Measurements from ENCODE around the gene MFSD12. TPM values are rescaled to one million over a fixed set of nuclear protein-coding genes. Genes with fewer than 3 reads are reported as not detected.

MFSD12 gene
- total RNA-seq, 1 donor from 2014 or later: 85.5 TPM

DNA sequence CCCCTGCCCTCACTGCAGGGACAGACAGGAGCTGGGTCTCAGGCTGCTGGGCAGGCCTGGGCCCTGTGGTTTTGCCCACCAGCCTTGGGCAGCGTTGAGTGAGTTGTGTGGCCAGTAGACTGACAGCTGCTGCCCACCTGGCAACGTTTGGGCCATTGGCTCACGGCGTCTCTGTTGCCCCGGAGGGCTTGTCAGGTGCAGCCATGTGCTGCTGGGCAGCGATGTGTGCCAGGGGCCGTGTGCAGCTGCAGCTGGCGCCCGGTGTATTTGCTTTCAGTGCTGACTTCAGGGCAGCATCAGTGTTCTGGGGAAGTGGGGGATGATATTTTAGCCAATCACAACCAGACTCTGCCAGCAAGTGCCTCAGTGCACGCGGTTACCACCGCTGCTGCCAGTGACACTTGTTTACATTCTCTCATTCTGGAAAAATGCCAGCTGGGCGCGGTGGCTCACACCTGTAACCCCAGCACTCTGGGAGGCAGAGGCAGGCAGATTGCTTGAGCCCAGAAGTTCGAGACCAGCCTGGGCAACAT, 40.6 kb downstream of the MFSD12 start:
- DNase-seq (ENCODE audit: extremely low spot score, unreplicated experiment): no peak
- no peaks in the 10 kb centered on the region for H3K9me3 Mint-ChIP-seq (ENCODE audit: unreplicated experiment)
- H3K27me3 Mint-ChIP-seq (ENCODE audit: unreplicated experiment): no peaks in the 10 kb centered on the region
- TF ChIP-seq CTCF (IDR thresholded peaks at IDR 0.05): no peak
- H3K4me1 Mint-ChIP-seq (ENCODE audit: unreplicated experiment): peaks cover 28% of the 10 kb centered on the region
- H3K27ac Mint-ChIP-seq (ENCODE audit: unreplicated experiment): no peak overlapping the region
- no peak overlapping the region for H3K4me3 Mint-ChIP-seq (ENCODE audit: unreplicated experiment)
- H3K36me3 Mint-ChIP-seq (ENCODE audit: unreplicated experiment): peaks cover 2% of the 10 kb centered on the region

DNA sequence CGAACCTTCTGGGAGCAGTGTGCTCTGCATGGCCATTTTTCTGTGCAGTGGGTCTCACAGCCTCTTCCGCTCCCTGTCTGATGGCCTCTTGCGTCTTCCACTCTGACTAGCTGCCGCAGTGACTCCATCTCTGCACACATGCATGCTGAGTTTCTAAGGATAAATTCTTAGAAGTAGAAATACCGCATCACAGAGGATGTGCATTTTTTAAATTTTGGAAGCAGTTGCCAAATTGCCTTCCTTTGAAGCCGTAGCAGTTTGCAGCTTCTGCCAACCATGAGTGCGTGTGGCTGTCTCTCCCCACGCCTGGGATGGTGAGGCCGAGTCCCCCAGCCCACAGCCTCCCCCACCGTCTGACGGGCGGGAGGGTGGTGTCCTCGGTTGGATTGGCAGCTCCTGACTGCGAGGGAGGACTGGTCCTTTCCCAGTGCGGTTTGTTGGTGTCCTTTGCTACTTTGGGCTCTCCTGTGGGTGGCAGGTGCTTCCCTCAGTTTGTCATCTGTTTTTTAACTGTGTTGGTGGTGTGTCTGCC, 41.4 kb downstream of the MFSD12 start:
- no peaks in the 10 kb centered on the region for H3K27me3 Mint-ChIP-seq (ENCODE audit: unreplicated experiment)
- peaks cover 31% of the 10 kb centered on the region for H3K4me1 Mint-ChIP-seq (ENCODE audit: unreplicated experiment)
- H3K27ac Mint-ChIP-seq (ENCODE audit: unreplicated experiment): peak overlapping the region; percentile 41
- TF ChIP-seq CTCF (IDR thresholded peaks at IDR 0.05): no peak
- peaks cover 2% of the 10 kb centered on the region for H3K36me3 Mint-ChIP-seq (ENCODE audit: unreplicated experiment)
- H3K4me3 Mint-ChIP-seq (ENCODE audit: unreplicated experiment): no peak overlapping the region
- H3K9me3 Mint-ChIP-seq (ENCODE audit: unreplicated experiment): no peaks in the 10 kb centered on the region
- DNase-seq (ENCODE audit: extremely low spot score, unreplicated experiment): no peak

DNA sequence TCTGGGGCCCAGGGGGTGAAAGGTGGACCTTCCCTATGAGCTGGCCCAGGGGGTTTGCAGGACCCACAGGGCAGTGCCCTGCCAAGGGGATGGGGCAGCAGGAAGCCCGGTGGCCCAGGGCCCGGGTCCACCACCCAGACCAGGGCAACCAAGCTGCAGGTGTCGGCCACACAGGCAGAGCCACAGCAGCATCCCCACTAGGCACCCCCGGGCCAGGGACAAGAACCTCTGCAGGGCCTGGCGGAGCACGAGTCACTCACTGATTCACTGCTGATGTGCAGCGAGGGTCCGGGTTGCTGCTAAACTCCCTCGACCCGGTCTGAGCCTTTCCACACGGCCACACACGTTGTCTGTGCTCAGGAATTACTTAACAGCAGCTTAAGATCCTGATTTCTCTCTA, 42.5 kb downstream of the MFSD12 start:
- peaks cover 3% of the 10 kb centered on the region for H3K36me3 Mint-ChIP-seq (ENCODE audit: unreplicated experiment)
- no peaks in the 10 kb centered on the region for H3K27me3 Mint-ChIP-seq (ENCODE audit: unreplicated experiment)
- H3K9me3 Mint-ChIP-seq (ENCODE audit: unreplicated experiment): no peaks in the 10 kb centered on the region
- H3K4me3 Mint-ChIP-seq (ENCODE audit: unreplicated experiment): no peak overlapping the region
- no peak for TF ChIP-seq CTCF (IDR thresholded peaks at IDR 0.05)
- H3K4me1 Mint-ChIP-seq (ENCODE audit: unreplicated experiment): peaks cover 31% of the 10 kb centered on the region
- peak overlapping the region; percentile 59 for H3K27ac Mint-ChIP-seq (ENCODE audit: unreplicated experiment)
- DNase-seq (ENCODE audit: extremely low spot score, unreplicated experiment): no peak

DNA sequence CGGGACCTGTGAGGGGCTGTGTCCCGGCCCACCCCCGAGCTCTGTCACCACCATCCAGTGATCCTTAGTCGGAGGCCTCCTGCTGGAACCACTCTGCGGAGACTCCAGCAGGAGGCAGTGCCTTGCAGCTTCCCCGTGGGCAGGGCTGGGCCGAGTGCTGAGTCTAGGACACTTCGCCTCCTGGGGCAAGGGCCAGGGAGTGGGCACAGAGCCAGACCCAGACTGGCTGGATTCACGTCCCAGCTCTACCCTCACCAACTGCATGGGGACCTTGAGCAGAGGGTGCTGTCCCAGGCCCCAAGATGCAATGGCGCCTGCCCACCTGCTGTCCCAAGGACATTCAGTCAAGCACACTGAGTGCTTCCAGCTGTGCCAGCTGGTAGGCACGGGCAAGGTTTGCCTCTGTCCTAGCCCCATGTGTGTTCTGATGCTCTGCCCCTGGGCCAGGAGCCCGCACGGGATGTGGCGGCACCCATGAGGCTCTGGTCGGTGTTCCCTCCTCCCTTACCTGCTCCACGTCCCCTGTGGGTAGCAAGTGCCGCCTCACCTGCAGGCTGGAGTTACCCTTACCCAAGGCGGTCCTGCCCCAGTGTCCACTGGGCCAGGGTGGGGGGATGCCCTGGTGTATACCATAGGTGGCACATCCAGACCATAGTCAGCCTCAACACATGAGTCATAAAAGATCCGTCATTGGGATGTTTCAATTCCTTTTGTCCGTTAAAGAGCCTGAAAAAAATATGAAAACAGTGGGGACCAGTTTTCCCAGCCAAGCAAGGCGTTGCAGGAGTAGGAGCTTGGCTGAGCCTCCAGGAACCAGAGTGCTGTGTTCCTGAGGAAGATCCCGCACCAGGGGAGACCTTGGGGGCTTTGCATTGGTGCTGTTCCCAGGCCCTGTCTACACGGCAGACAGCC, 43.9 kb downstream of the MFSD12 start:
- no peak for DNase-seq (ENCODE audit: extremely low spot score, unreplicated experiment)
- peak; percentile 8 for TF ChIP-seq CTCF (IDR thresholded peaks at IDR 0.05)
- H3K27ac Mint-ChIP-seq (ENCODE audit: unreplicated experiment): peak overlapping the region; percentile 38
- peaks cover 8% of the 10 kb centered on the region for H3K36me3 Mint-ChIP-seq (ENCODE audit: unreplicated experiment)
- H3K4me3 Mint-ChIP-seq (ENCODE audit: unreplicated experiment): no peak overlapping the region
- peaks cover 41% of the 10 kb centered on the region for H3K4me1 Mint-ChIP-seq (ENCODE audit: unreplicated experiment)
- H3K9me3 Mint-ChIP-seq (ENCODE audit: unreplicated experiment): no peaks in the 10 kb centered on the region
- no peaks in the 10 kb centered on the region for H3K27me3 Mint-ChIP-seq (ENCODE audit: unreplicated experiment)

GRCh38 chr19:3512562-3513228, 44.7 kb downstream of the MFSD12 start:
- no peak overlapping the region for H3K27ac Mint-ChIP-seq (ENCODE audit: unreplicated experiment)
- peaks cover 10% of the 10 kb centered on the region for H3K36me3 Mint-ChIP-seq (ENCODE audit: unreplicated experiment)
- no peaks in the 10 kb centered on the region for H3K27me3 Mint-ChIP-seq (ENCODE audit: unreplicated experiment)
- no peak overlapping the region for H3K4me3 Mint-ChIP-seq (ENCODE audit: unreplicated experiment)
- H3K9me3 Mint-ChIP-seq (ENCODE audit: unreplicated experiment): no peaks in the 10 kb centered on the region
- TF ChIP-seq CTCF (IDR thresholded peaks at IDR 0.05): no peak
- peaks cover 46% of the 10 kb centered on the region for H3K4me1 Mint-ChIP-seq (ENCODE audit: unreplicated experiment)
- DNase-seq (ENCODE audit: extremely low spot score, unreplicated experiment): no peak
